MM.1S (cell line): ENCODE measurements around the gene NMNAT3.

Source experiments
- CTCF ChIP-seq: fragments of 300-600 bp; sonication (generic); IDR thresholded peaks from 2 replicates; pipeline ENCODE4 v1.5.1; 2016; ENCODE audit warnings: antibody characterized with exemption, low read length, mixed read lengths
- EZH2 ChIP-seq: fragments of 300-600 bp; sonication (generic); optimal IDR thresholded peaks from 2 replicates; pipeline ENCODE3; 2017; ENCODE audit warnings: low read depth, mild to moderate bottlenecking, antibody characterized with exemption, low read length, mixed read lengths
- EZH2phosphoT487 ChIP-seq: fragments of 300-600 bp; sonication (generic); IDR thresholded peaks from 2 replicates; pipeline ENCODE4 v1.6.1; 2018; ENCODE audit warnings: antibody characterized with exemption, low read length

DNA sequence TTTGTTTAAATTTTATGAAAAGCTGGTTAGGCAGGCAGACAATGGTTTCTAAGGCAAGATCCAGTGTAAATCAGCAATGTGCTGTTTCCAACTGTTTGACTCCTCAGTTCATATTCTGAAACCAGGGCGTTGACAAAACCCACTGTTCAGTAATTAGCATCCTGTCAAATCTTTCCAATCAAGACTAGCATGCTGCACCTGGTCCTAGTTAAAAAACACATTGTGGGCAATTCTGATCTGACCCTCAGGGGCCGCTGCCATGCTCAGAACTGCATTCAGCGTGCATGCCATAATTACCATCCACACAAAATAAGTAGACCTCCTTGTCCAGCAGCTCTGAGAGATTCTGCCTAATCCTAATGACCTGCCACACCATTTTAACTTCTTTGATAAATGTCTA, 117.4 kb downstream of the NMNAT3 start:
- TF ChIP-seq CTCF (no peak), EZH2 (no peak), EZH2phosphoT487 (no peak)
